ENCODE measurements around the gene KLF6.

The KLF6 gene

GRCh38 chr10:3764626-3765112 lies 20.3 kb downstream of the KLF6 start:
- H2AFZ ChIP-seq (ENCODE audit: low read depth): peak overlapping the region; percentile 35

GRCh38 chr10:3763852-3764625 lies 21.0 kb downstream of the KLF6 start:
- Histone ChIP-seq H3K79me2 (ENCODE audit: insufficient read depth, low read depth) (no peaks in the 10 kb centered on the region), H3K4me3 (IDR thresholded peaks at IDR 0.05; ENCODE audit: insufficient read depth, low read depth, low read length) (no peak overlapping the region), H2AFZ (ENCODE audit: low read depth) (no peak overlapping the region), H3K4me2 (no peak overlapping the region), H3K36me3 (ENCODE audit: insufficient read depth) (no peaks in the 10 kb centered on the region), H3K9ac (no peak overlapping the region), H3K27ac (no peak overlapping the region), H3K4me1 (ENCODE audit: low read depth, poor library complexity, severe bottlenecking) (peaks cover 19% of the 10 kb centered on the region), H3K27me3 (ENCODE audit: insufficient read depth, low read depth) (no peaks in the 10 kb centered on the region), H4K20me1 (ENCODE audit: insufficient read depth) (no peaks in the 10 kb centered on the region)
- no peak for TF ChIP-seq CTCF (conservative IDR thresholded peaks at IDR 0.05; ENCODE audit: low read depth, low read length)

More at GRCh38 chr10:3764626-3765112, 20.3 kb downstream of the KLF6 start:
- Histone ChIP-seq H3K4me2 (peak overlapping the region; percentile 13; the same call in 1 of the 2 replicates), H4K20me1 (ENCODE audit: insufficient read depth) (no peaks in the 10 kb centered on the region), H3K27ac (peak overlapping the region; percentile 43), H3K4me1 (ENCODE audit: low read depth, poor library complexity, severe bottlenecking) (peaks cover 16% of the 10 kb centered on the region), H3K79me2 (ENCODE audit: insufficient read depth, low read depth) (no peaks in the 10 kb centered on the region), H3K27me3 (ENCODE audit: insufficient read depth, low read depth) (no peaks in the 10 kb centered on the region), H3K36me3 (ENCODE audit: insufficient read depth) (no peaks in the 10 kb centered on the region), H3K9ac (no peak overlapping the region), H3K4me3 (IDR thresholded peaks at IDR 0.05; ENCODE audit: insufficient read depth, low read depth, low read length) (no peak overlapping the region)
- no peak for TF ChIP-seq CTCF (conservative IDR thresholded peaks at IDR 0.05; ENCODE audit: low read depth, low read length)

- Histone ChIP-seq H3K27ac (no peak overlapping the region), H3K36me3 (ENCODE audit: insufficient read depth) (no peaks in the 10 kb centered on the region), H3K4me2 (no peak overlapping the region), H3K4me3 (IDR thresholded peaks at IDR 0.05; ENCODE audit: insufficient read depth, low read depth, low read length) (no peak overlapping the region), H3K9ac (no peak overlapping the region), H2AFZ (ENCODE audit: low read depth) (no peak overlapping the region), H3K27me3 (ENCODE audit: insufficient read depth, low read depth) (no peaks in the 10 kb centered on the region), H4K20me1 (ENCODE audit: insufficient read depth) (no peaks in the 10 kb centered on the region), H3K79me2 (ENCODE audit: insufficient read depth, low read depth) (no peaks in the 10 kb centered on the region), H3K4me1 (ENCODE audit: low read depth, poor library complexity, severe bottlenecking) (peaks cover 29% of the 10 kb centered on the region)
- no peak for TF ChIP-seq CTCF (conservative IDR thresholded peaks at IDR 0.05; ENCODE audit: low read depth, low read length)
These were observed 22.0 kb downstream of the KLF6 start for GRCh38 chr10:3763035-3763456.

- no peak overlapping the region for H2AFZ ChIP-seq (ENCODE audit: low read depth)
- H3K4me2 ChIP-seq: no peak overlapping the region
- TF ChIP-seq CTCF (conservative IDR thresholded peaks at IDR 0.05; ENCODE audit: low read depth, low read length): no peak
- H3K27me3 ChIP-seq (ENCODE audit: insufficient read depth, low read depth): no peaks in the 10 kb centered on the region
- peaks cover 37% of the 10 kb centered on the region for H3K4me1 ChIP-seq (ENCODE audit: low read depth, poor library complexity, severe bottlenecking)
- no peak overlapping the region for H3K9ac ChIP-seq
- H3K79me2 ChIP-seq (ENCODE audit: insufficient read depth, low read depth): no peaks in the 10 kb centered on the region
- no peak overlapping the region for H3K4me3 ChIP-seq (IDR thresholded peaks at IDR 0.05; ENCODE audit: insufficient read depth, low read depth, low read length)
- no peak overlapping the region for H3K27ac ChIP-seq
- H3K36me3 ChIP-seq (ENCODE audit: insufficient read depth): no peaks in the 10 kb centered on the region
- H4K20me1 ChIP-seq (ENCODE audit: insufficient read depth): no peaks in the 10 kb centered on the region
These were observed 22.7 kb downstream of the KLF6 start for GRCh38 chr10:3762309-3762708.

Data from KMS-11 (cell line).